ENCODE measurements around the gene DGKA. TPM values are rescaled to one million over a fixed set of nuclear protein-coding genes. Genes with fewer than 3 reads are reported as not detected.
"Not testable (repeated sequence)": the region's sequence is repeated elsewhere in the genome, so short reads cannot be mapped to it uniquely, and the experiment has no call there.

The DGKA gene
- total RNA-seq, 1 experiment from 2014 or later = 58.3 TPM

DNA sequence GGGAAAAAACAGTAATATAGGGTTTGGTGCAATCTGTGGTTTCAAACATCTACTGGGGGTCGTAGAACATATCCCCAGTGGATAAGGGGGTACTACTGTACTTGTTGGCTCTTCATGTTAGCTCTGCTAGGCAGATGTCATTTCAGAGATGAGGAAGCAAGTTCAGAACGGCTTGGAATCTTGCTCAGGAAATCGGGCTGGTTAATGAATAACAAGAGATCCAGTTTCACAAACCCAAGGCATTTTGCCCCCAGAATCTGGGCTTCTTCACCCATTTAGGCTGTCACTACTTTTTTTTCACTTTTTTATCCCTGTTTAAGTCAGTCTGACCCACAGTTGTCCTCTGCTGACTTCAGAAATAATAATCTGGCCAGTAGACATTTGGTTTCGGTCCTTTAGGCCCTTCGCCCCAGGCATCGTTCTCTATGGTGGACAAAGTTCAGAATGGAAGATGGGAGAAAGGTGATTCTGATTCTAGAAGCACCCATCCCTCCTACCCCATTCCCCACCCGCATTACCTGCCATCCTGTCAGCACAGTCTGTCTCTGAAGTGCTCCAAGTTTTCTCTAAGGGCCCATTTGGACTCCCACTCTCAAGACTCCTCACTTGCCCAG, 70.6 kb downstream of the DGKA start:
- no peak overlapping the region for H2AFZ ChIP-seq (ENCODE audit: low read depth, low read length, poor library complexity, severe bottlenecking)
- H3K79me2 ChIP-seq (ENCODE audit: insufficient read depth, low read length) = no peaks in the 10 kb centered on the region
- H3K36me3 ChIP-seq (ENCODE audit: control insufficient read depth in 1 of 2, insufficient read depth in 2 of 2, low read length in 2 of 2) = peaks cover 2 to 14% of the 10 kb centered on the region in 2 experiments; a peak in 1 of 4 replicates
- no peak overlapping the region for H3K27ac ChIP-seq (ENCODE audit: low read depth, low read length)
- POLR2A ChIA-PET = no interaction called here
- H3K4me2 ChIP-seq (ENCODE audit: low read length) = no peak overlapping the region
- ATAC-seq = no peak
- H3K9me3 ChIP-seq (ENCODE audit: control insufficient read depth in 1 of 2, insufficient read depth in 1 of 2, low read depth in 1 of 2, low read length in 2 of 2) = no peaks in the 10 kb centered on the region
- H3K27me3 ChIP-seq (ENCODE audit: insufficient read depth, low read length) = no peaks in the 10 kb centered on the region
- intact Hi-C loops (cut with micrococcal nuclease) = no loop called here
- no peak for TF ChIP-seq SP1 (IDR thresholded peaks at IDR 0.05; ENCODE audit: low read depth)
- TF ChIP-seq, protein P1, sequence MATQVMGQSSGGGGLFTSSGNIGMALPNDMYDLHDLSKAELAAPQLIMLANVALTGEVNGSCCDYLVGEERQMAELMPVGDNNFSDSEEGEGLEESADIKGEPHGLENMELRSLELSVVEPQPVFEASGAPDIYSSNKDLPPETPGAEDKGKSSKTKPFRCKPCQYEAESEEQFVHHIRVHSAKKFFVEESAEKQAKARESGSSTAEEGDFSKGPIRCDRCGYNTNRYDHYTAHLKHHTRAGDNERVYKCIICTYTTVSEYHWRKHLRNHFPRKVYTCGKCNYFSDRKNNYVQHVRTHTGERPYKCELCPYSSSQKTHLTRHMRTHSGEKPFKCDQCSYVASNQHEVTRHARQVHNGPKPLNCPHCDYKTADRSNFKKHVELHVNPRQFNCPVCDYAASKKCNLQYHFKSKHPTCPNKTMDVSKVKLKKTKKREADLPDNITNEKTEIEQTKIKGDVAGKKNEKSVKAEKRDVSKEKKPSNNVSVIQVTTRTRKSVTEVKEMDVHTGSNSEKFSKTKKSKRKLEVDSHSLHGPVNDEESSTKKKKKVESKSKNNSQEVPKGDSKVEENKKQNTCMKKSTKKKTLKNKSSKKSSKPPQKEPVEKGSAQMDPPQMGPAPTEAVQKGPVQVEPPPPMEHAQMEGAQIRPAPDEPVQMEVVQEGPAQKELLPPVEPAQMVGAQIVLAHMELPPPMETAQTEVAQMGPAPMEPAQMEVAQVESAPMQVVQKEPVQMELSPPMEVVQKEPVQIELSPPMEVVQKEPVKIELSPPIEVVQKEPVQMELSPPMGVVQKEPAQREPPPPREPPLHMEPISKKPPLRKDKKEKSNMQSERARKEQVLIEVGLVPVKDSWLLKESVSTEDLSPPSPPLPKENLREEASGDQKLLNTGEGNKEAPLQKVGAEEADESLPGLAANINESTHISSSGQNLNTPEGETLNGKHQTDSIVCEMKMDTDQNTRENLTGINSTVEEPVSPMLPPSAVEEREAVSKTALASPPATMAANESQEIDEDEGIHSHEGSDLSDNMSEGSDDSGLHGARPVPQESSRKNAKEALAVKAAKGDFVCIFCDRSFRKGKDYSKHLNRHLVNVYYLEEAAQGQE (IDR thresholded peaks at IDR 0.05; ENCODE audit: low read depth) = no peak
- no peak for TF ChIP-seq TCF7L2 (IDR thresholded peaks at IDR 0.05; ENCODE audit: borderline replicate concordance, extremely low read depth, insufficient read depth, insufficient read length)
- TF ChIP-seq, protein P2, sequence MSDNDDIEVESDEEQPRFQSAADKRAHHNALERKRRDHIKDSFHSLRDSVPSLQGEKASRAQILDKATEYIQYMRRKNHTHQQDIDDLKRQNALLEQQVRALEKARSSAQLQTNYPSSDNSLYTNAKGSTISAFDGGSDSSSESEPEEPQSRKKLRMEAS (IDR thresholded peaks at IDR 0.05) = no peak
- H3K9ac ChIP-seq (ENCODE audit: low read length) = no peak overlapping the region
- no peak overlapping the region for H3K4me3 ChIP-seq (replicated peaks in 1 of 2; ENCODE audit: low read depth in 1 of 2, low read length in 2 of 2)
- no peaks in the 10 kb centered on the region for H3K9me2 ChIP-seq (ENCODE audit: insufficient read depth)
- BruUV-seq (replicated peaks) = no TSS peak
- CTCF ChIA-PET = no interaction called here
- no peak for DNase-seq (ENCODE audit: low read depth, low spot score)
- RAD21 ChIA-PET (ENCODE audit: low non-redundant PET in 1 of 2, low total read pairs in 2 of 2, uncharacterized antibody in 2 of 2, unreplicated experiment in 2 of 2) = no interaction called here
- no peaks in the 10 kb centered on the region for H4K20me1 ChIP-seq (ENCODE audit: insufficient read depth)
- H3K4me1 ChIP-seq (ENCODE audit: control insufficient read depth in 1 of 2, insufficient read depth in 2 of 2, low read length in 2 of 2) = peaks cover 10 to 19% of the 10 kb centered on the region in 2 experiments; a peak in 3 of 4 replicates

DNA sequence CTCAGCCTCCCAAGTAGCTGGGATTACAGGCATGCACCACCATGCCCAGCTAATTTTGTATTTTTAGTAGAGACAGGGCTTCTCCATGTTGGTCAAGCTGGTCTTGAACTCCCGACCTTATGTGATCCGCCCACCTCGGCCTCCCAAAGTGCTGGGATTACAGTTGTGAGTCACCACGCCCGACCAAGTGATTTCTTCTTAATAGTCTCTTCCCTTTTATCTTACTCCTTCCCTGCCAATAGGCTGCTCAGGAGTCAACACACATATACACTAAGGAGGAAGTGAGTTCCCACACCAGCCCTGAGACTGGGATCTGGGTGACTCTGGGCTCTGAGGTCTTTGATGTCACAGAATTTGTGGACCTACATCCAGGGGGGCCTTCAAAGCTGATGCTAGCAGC, 72.4 kb downstream of the DGKA start:
- H3K9me2 ChIP-seq (ENCODE audit: insufficient read depth); H2AFZ ChIP-seq (ENCODE audit: low read depth, low read length, poor library complexity, severe bottlenecking); ATAC-seq; H3K9ac ChIP-seq (ENCODE audit: low read length); CTCF ChIA-PET; H3K27ac ChIP-seq (ENCODE audit: low read depth, low read length); H3K9me3 ChIP-seq (ENCODE audit: control insufficient read depth in 1 of 2, insufficient read depth in 1 of 2, low read depth in 1 of 2, low read length in 2 of 2); H3K4me2 ChIP-seq (ENCODE audit: low read length); RAD21 ChIA-PET (ENCODE audit: low non-redundant PET in 1 of 2, low total read pairs in 2 of 2, uncharacterized antibody in 2 of 2, unreplicated experiment in 2 of 2); H3K79me2 ChIP-seq (ENCODE audit: insufficient read depth, low read length); DNase-seq (ENCODE audit: low read depth, low spot score); H3K4me3 ChIP-seq (replicated peaks in 1 of 2; ENCODE audit: low read depth in 1 of 2, low read length in 2 of 2); intact Hi-C loops (cut with micrococcal nuclease); BruUV-seq (replicated peaks); H3K27me3 ChIP-seq (ENCODE audit: insufficient read depth, low read length); H4K20me1 ChIP-seq (ENCODE audit: insufficient read depth): not testable (repeated sequence)
- Histone ChIP-seq H3K4me1 (ENCODE audit: control insufficient read depth in 1 of 2, insufficient read depth in 2 of 2, low read length in 2 of 2) (peaks cover 10 to 21% of the 10 kb centered on the region in 2 experiments), H3K36me3 (ENCODE audit: control insufficient read depth in 1 of 2, insufficient read depth in 2 of 2, low read length in 2 of 2) (peaks cover 2 to 14% of the 10 kb centered on the region in 2 experiments; a peak in 1 of 4 replicates)
- POLR2A ChIA-PET = interaction anchor here (0.7 kb wide), 1 partner anchor 115 kb away, joined by 3 read pairs; the partner anchor contains the start of gene ZC3H10

Other genes with a start within 250 kb of the DGKA start
- gene ITGA7, start 223.3 kb upstream of the DGKA start, total RNA-seq (2021; ENCODE audit: unreplicated experiment) = 17.8 TPM
- 85.5 TPM for gene BLOC1S1, start 215.1 kb upstream of the DGKA start, total RNA-seq (2021; ENCODE audit: unreplicated experiment)
- gene RDH5, start 210.8 kb upstream of the DGKA start, total RNA-seq (2021; ENCODE audit: unreplicated experiment) = 6.2 TPM
- gene CD63, start 202.2 kb upstream of the DGKA start, total RNA-seq (2021; ENCODE audit: unreplicated experiment) = 355 TPM
- 5.3 TPM for gene GDF11, start 188.0 kb upstream of the DGKA start, total RNA-seq (2021; ENCODE audit: unreplicated experiment)
- gene SARNP, start 113.4 kb upstream of the DGKA start, total RNA-seq (2021; ENCODE audit: unreplicated experiment) = 82.4 TPM
- gene ORMDL2, start 113.1 kb upstream of the DGKA start, total RNA-seq (2021; ENCODE audit: unreplicated experiment) = 25.5 TPM
- gene DNAJC14, start 101.6 kb upstream of the DGKA start, total RNA-seq (2021; ENCODE audit: unreplicated experiment) = 39.2 TPM
- gene MMP19, start 88.2 kb upstream of the DGKA start, total RNA-seq (2021; ENCODE audit: unreplicated experiment) = 2.3 TPM
- 24.8 TPM for gene PYM1, start 3.3 kb upstream of the DGKA start, total RNA-seq (2021; ENCODE audit: unreplicated experiment)
- gene PMEL, start 34.9 kb downstream of the DGKA start, total RNA-seq (2021; ENCODE audit: unreplicated experiment) = 5.8 TPM
- 90.9 TPM for gene CDK2, start 35.7 kb downstream of the DGKA start, total RNA-seq (2021; ENCODE audit: unreplicated experiment)
- 44.5 TPM for gene RAB5B, start 42.9 kb downstream of the DGKA start, total RNA-seq (2021; ENCODE audit: unreplicated experiment)
- 18.0 TPM for gene SUOX, start 66.1 kb downstream of the DGKA start, total RNA-seq (2021; ENCODE audit: unreplicated experiment)
- 8.5 TPM for gene IKZF4, start 89.9 kb downstream of the DGKA start, total RNA-seq (2021; ENCODE audit: unreplicated experiment)
- gene RPS26, start 110.8 kb downstream of the DGKA start, total RNA-seq (2021; ENCODE audit: unreplicated experiment) = 70.2 TPM
- 39.7 TPM for gene ERBB3, start 149.0 kb downstream of the DGKA start, total RNA-seq (2021; ENCODE audit: unreplicated experiment)
- gene PA2G4, start 173.4 kb downstream of the DGKA start, total RNA-seq (2021; ENCODE audit: unreplicated experiment) = 302 TPM
- 4,327 TPM for gene RPL41, start 185.5 kb downstream of the DGKA start, total RNA-seq (2021; ENCODE audit: unreplicated experiment)
- 8.7 TPM for gene ZC3H10, start 187.1 kb downstream of the DGKA start, total RNA-seq (2021; ENCODE audit: unreplicated experiment)
- gene ESYT1, start 197.1 kb downstream of the DGKA start, total RNA-seq (2021; ENCODE audit: unreplicated experiment) = 80.9 TPM
- 94.3 TPM for gene MYL6B, start 221.4 kb downstream of the DGKA start, total RNA-seq (2021; ENCODE audit: unreplicated experiment)
- 554 TPM for gene MYL6, start 227.2 kb downstream of the DGKA start, total RNA-seq (2021; ENCODE audit: unreplicated experiment)